BJ (cell line): ENCODE data around the gene TXNL4A. TPM values are rescaled to one million over a fixed set of nuclear protein-coding genes. Genes with fewer than 3 reads are reported as not detected.

Experiments used
- CTCF ChIA-PET: fragments of 350-600 bp; formaldehyde crosslinking; extraction: SDS; loops from one replicate; lab custom pipeline; 2021; ENCODE audit warnings: antibody characterized with exemption, inconsistent platforms; lab: Yijun Ruan, JAX
- POLR2A ChIA-PET: fragments of 300-600 bp; sonication (Branson Sonifier 250); formaldehyde crosslinking; extraction: SDS; loops from one replicate; lab custom pipeline; 2021; ENCODE audit warnings: antibody characterized with exemption; lab: Charles Lee
- DNase-seq: peaks from one replicate; pipeline ENCODE4 v3.0.0-alpha.2; 2011; ENCODE audit warnings: low read depth
- H3K27me3 ChIP-seq: 2 replicates; pipeline ENCODE4 v1.6.0; 2011; ENCODE audit warnings: low read length; ENCODE audit not compliant: control insufficient read depth, insufficient read depth
- H3K36me3 ChIP-seq: 2 replicates; pipeline ENCODE4 v1.5.1; 2011; ENCODE audit warnings: low read length; ENCODE audit not compliant: control insufficient read depth, insufficient read depth
- H3K4me3 ChIP-seq: 2 replicates; pipeline ENCODE4 v1.5.1; 2011; ENCODE audit warnings: low read depth, mild to moderate bottlenecking, control low read depth, low read length
- CTCF ChIP-seq: IDR thresholded peaks from 2 replicates; pipeline ENCODE4 v1.5.1; 2011; ENCODE audit warnings: low read depth, mild to moderate bottlenecking, control low read depth, inconsistent platforms, low read length, moderate library complexity; ENCODE audit not compliant: insufficient read depth
- polyA plus RNA-seq: library from polyadenylated mRNA; depleted of rRNA; stranded (reverse); fragments of >200 nt; gene quantifications from 2 replicates; pipeline ENCODE4 v1.2.3, GENCODE V29; 2011

Gene TXNL4A
- polyA plus RNA-seq, 1 experiment: 95.8 TPM

- ChIA-PET POLR2A (no interaction called here), CTCF (interaction anchor here (0.8 kb wide), 1 partner anchor 30 kb away, joined by 3 read pairs; no protein-coding TSS in a partner anchor)
- Histone ChIP-seq H3K27me3 (no peaks in the 10 kb centered on the region), H3K36me3 (no peaks in the 10 kb centered on the region; the same call in 1 of the 2 replicates), H3K4me3 (no peak overlapping the region)
- TF ChIP-seq CTCF: no peak
- DNase-seq: no peak
Observed at GRCh38 chr18:79955302-79956075, 32.9 kb downstream of the TXNL4A start.

GRCh38 chr18:79954791-79955190, 33.6 kb downstream of the TXNL4A start:
- no peak overlapping the region for H3K4me3 ChIP-seq
- CTCF ChIA-PET: interaction anchor here (0.8 kb wide), 1 partner anchor 31 kb away, joined by 3 read pairs; no protein-coding TSS in a partner anchor
- H3K36me3 ChIP-seq: no peaks in the 10 kb centered on the region; the same call in 1 of the 2 replicates
- H3K27me3 ChIP-seq: no peaks in the 10 kb centered on the region
- no peak for TF ChIP-seq CTCF
- DNase-seq: no peak
- POLR2A ChIA-PET: no interaction called here

GRCh38 chr18:79953971-79954651, 34.3 kb downstream of the TXNL4A start:
- ChIA-PET POLR2A (no interaction called here), CTCF (no interaction called here)
- H3K36me3 ChIP-seq: peaks cover under 1% of the 10 kb centered on the region
- no peak for TF ChIP-seq CTCF
- no peak overlapping the region for H3K4me3 ChIP-seq
- H3K27me3 ChIP-seq: no peaks in the 10 kb centered on the region
- DNase-seq: no peak

- Histone ChIP-seq H3K36me3 (peaks cover 4% of the 10 kb centered on the region), H3K4me3 (no peak overlapping the region; the same call in 1 of the 2 replicates), H3K27me3 (no peaks in the 10 kb centered on the region)
- ChIA-PET CTCF (interaction anchor here (0.7 kb wide), 1 partner anchor 293 kb away, joined by 3 read pairs; no protein-coding TSS in a partner anchor), POLR2A (no interaction called here)
- no peak for DNase-seq
- no peak for TF ChIP-seq CTCF
Observed at GRCh38 chr18:79952996-79953559, 35.3 kb downstream of the TXNL4A start.
